GM19452 (cell line): ENCODE data around the gene RAD51B.

Experiments used
- ATAC-seq: cut with Tn5 transposase; IDR thresholded peaks from one replicate; pipeline ENCODE4 v1.9.1; 2021; ENCODE audit not compliant: unreplicated experiment

RAD51B gene

GRCh38 chr14:68446243-68447040 lies 626.9 kb downstream of the RAD51B start:
- ATAC-seq, result no peak

- ATAC-seq, result no peak
Measured at GRCh38 chr14:68447581-68448251, 628.1 kb downstream of the RAD51B start.

- no peak for ATAC-seq
Measured at GRCh38 chr14:68448252-68448902, 628.8 kb downstream of the RAD51B start.

- no peak for ATAC-seq
Measured at GRCh38 chr14:68449561-68450181, 630.1 kb downstream of the RAD51B start.

- ATAC-seq, result no peak
Measured at GRCh38 chr14:68450391-68451120, 631.0 kb downstream of the RAD51B start.

GRCh38 chr14:68451696-68452373 lies 632.3 kb downstream of the RAD51B start:
- ATAC-seq, result no peak

GRCh38 chr14:68458253-68458652 lies 638.7 kb downstream of the RAD51B start:
- ATAC-seq, result no peak

GRCh38 chr14:68458840-68459469 lies 639.4 kb downstream of the RAD51B start:
- ATAC-seq, result no peak

- no peak for ATAC-seq
Measured at GRCh38 chr14:68459480-68460136, 640.0 kb downstream of the RAD51B start.

GRCh38 chr14:68460541-68460940 lies 641.0 kb downstream of the RAD51B start:
- no peak for ATAC-seq

- no peak for ATAC-seq
Measured at GRCh38 chr14:68461086-68461485, 641.5 kb downstream of the RAD51B start.

- ATAC-seq, result no peak
Measured at GRCh38 chr14:68462683-68463082, 643.1 kb downstream of the RAD51B start.

GRCh38 chr14:68463299-68463698 lies 643.7 kb downstream of the RAD51B start:
- no peak for ATAC-seq

- no peak for ATAC-seq
Measured at GRCh38 chr14:68463705-68464374, 644.3 kb downstream of the RAD51B start.

GRCh38 chr14:68464711-68465110 lies 645.1 kb downstream of the RAD51B start:
- no peak for ATAC-seq

- no peak for ATAC-seq
Measured at GRCh38 chr14:68466491-68466977, 647.0 kb downstream of the RAD51B start.

GRCh38 chr14:68467425-68467824 lies 647.8 kb downstream of the RAD51B start:
- no peak for ATAC-seq

GRCh38 chr14:68468437-68469207 lies 649.0 kb downstream of the RAD51B start:
- ATAC-seq, result no peak
